ENCODE measurements around the gene IRF3.
"Not testable (repeated sequence)": the region's sequence is repeated elsewhere in the genome, so short reads cannot be mapped to it uniquely, and the experiment has no call there.

Gene IRF3

GRCh38 chr19:49642492-49643035 lies 23.1 kb downstream of the IRF3 start:
- no peak for DNase-seq

GRCh38 chr19:49641688-49642491 lies 23.8 kb downstream of the IRF3 start, which contains the start of gene SCAF1:
Gene SCAF1, plus strand, starts transcription at chr19:49642209. Its CDS starts 2,818 bp downstream, at chr19:49645027.
- DNase-seq: peak; percentile 99

- DNase-seq: peak; percentile 100
Observed at GRCh38 chr19:49640113-49640898, 25.4 kb downstream of the IRF3 start, which contains the start of gene RRAS. Gene RRAS, minus strand, starts transcription at chr19:49640143. Its CDS starts 45 bp downstream, at chr19:49640098.

GRCh38 chr19:49639401-49640112 lies 26.1 kb downstream of the IRF3 start:
- DNase-seq: no peak

GRCh38 chr19:49637821-49638738 lies 27.6 kb downstream of the IRF3 start:
- no peak for DNase-seq

GRCh38 chr19:49636233-49636932 lies 29.3 kb downstream of the IRF3 start:
- no peak for DNase-seq

GRCh38 chr19:49635530-49636232 lies 30.0 kb downstream of the IRF3 start:
- no peak for DNase-seq

- DNase-seq: not testable (repeated sequence)
Observed at GRCh38 chr19:49633273-49633672, 32.4 kb downstream of the IRF3 start.

- DNase-seq: no peak
Observed at GRCh38 chr19:49632576-49632975, 33.1 kb downstream of the IRF3 start.

- DNase-seq: no peak
Observed at GRCh38 chr19:49631610-49632192, 34.0 kb downstream of the IRF3 start.

GRCh38 chr19:49631014-49631588 lies 34.6 kb downstream of the IRF3 start:
- no peak for DNase-seq

- no peak for DNase-seq
Observed at GRCh38 chr19:49629659-49630058, 36.0 kb downstream of the IRF3 start.

GRCh38 chr19:49626226-49626625 lies 39.4 kb downstream of the IRF3 start:
- no peak for DNase-seq

GRCh38 chr19:49624967-49625910 lies 40.4 kb downstream of the IRF3 start:
- no peak for DNase-seq

GRCh38 chr19:49617860-49618259 lies 47.8 kb downstream of the IRF3 start:
- DNase-seq: not testable (repeated sequence)

GRCh38 chr19:49616945-49617344 lies 48.7 kb downstream of the IRF3 start:
- DNase-seq: no peak

- no peak for DNase-seq
Observed at GRCh38 chr19:49616532-49616931, 49.1 kb downstream of the IRF3 start.

GRCh38 chr19:49615861-49616260 lies 49.8 kb downstream of the IRF3 start:
- DNase-seq: no peak
